Measurements from ENCODE around the gene EPHA3. TPM values are rescaled to one million over a fixed set of nuclear protein-coding genes. Genes with fewer than 3 reads are reported as not detected.

The EPHA3 gene
- total and polyA plus RNA-seq, 9 of the 15 experiments (the other 6 are each of a cell fraction or from before 2014, with no cell fraction given), result not detected

GRCh38 chr3:89405176-89405575 is 297.8 kb downstream of the EPHA3 start:
- intact Hi-C loops (cut with micrococcal nuclease), result no loop called here
- H2AFZ ChIP-seq (ENCODE audit: low read depth, low read length), result no peak overlapping the region

GRCh38 chr3:89405593-89405992 is 298.2 kb downstream of the EPHA3 start:
- Histone ChIP-seq H2AFZ (ENCODE audit: low read depth, low read length) (no peak overlapping the region), H3K4me1 (replicated peaks in 1 of 2; ENCODE audit: control insufficient read depth in 2 of 2, insufficient read depth in 2 of 2, low read length in 2 of 2) (no peaks in the 10 kb centered on the region), H3K36me3 (ENCODE audit: control insufficient read depth, insufficient read depth, low read length) (no peaks in the 10 kb centered on the region), H3K4me2 (ENCODE audit: insufficient read depth, low read length) (no peak overlapping the region), H3K4me3 (no peak overlapping the region), H3K9me3 (replicated peaks; ENCODE audit: control insufficient read depth, insufficient read depth, low read depth, low read length) (no peaks in the 10 kb centered on the region), H3K9me1 (ENCODE audit: control insufficient read depth, insufficient read depth, low read length) (no peaks in the 10 kb centered on the region), H3K9ac (ENCODE audit: insufficient read depth in 1 of 2, low read depth in 2 of 2, low read length in 2 of 2) (no peak overlapping the region), H4K20me1 (replicated peaks; ENCODE audit: control insufficient read depth, insufficient read depth, low read length) (no peaks in the 10 kb centered on the region), H3K27ac (ENCODE audit: extremely low read depth, low read depth, low read length) (no peak overlapping the region), H3K79me2 (ENCODE audit: control insufficient read depth, insufficient read depth, low read length) (no peaks in the 10 kb centered on the region), H3K27me3 (ENCODE audit: control insufficient read depth in 2 of 2, insufficient read depth in 2 of 2, low read length in 2 of 2) (no peaks in the 10 kb centered on the region)
- ATAC-seq, result no peak
- in situ Hi-C loops (cut with MboI) (no loop called here), intact Hi-C loops (cut with micrococcal nuclease) (no loop called here)
- WGBS (ENCODE audit: insufficient coverage, low coverage, missing lambda C conversion rate), result 6% methylated on average over 2 of the region's 2 CpGs
- ChIA-PET CTCF (ENCODE audit: low intra/inter-chr PET ratio) (no interaction called here), POLR2A (no interaction called here)
- no TSS peak for BruUV-seq (replicated peaks)
- FAIRE-seq, result no peak
- DNase-seq (ENCODE audit: extremely low read depth in 1 of 4, low spot score in 3 of 4), result no peak
- TF ChIP-seq FOXM1 (IDR thresholded peaks at IDR 0.05; ENCODE audit: low read depth) (no peak), FOXM1 (CRISPR knock-in tag; IDR thresholded peaks at IDR 0.05; ENCODE audit: low read depth) (no peak), RREB1 (CRISPR knock-in tag; IDR thresholded peaks at IDR 0.05) (no peak), BHLHE40 (IDR thresholded peaks at IDR 0.05; ENCODE audit: low read length) (no peak), POLR2AphosphoS5 (IDR thresholded peaks at IDR 0.05; ENCODE audit: control insufficient read depth, insufficient read depth, low read depth, low read length) (no peak)

More at GRCh38 chr3:89405176-89405575, 297.8 kb downstream of the EPHA3 start:
- in situ Hi-C loops (cut with MboI), result no loop called here
- Histone ChIP-seq H4K20me1 (replicated peaks; ENCODE audit: control insufficient read depth, insufficient read depth, low read length) (no peaks in the 10 kb centered on the region), H3K9ac (ENCODE audit: insufficient read depth in 1 of 2, low read depth in 2 of 2, low read length in 2 of 2) (no peak overlapping the region), H3K27ac (ENCODE audit: extremely low read depth, low read depth, low read length) (no peak overlapping the region), H3K36me3 (ENCODE audit: control insufficient read depth, insufficient read depth, low read length) (no peaks in the 10 kb centered on the region), H3K9me3 (replicated peaks; ENCODE audit: control insufficient read depth, insufficient read depth, low read depth, low read length) (no peaks in the 10 kb centered on the region), H3K4me2 (ENCODE audit: insufficient read depth, low read length) (no peak overlapping the region), H3K4me3 (no peak overlapping the region), H3K79me2 (ENCODE audit: control insufficient read depth, insufficient read depth, low read length) (no peaks in the 10 kb centered on the region), H3K4me1 (replicated peaks in 1 of 2; ENCODE audit: control insufficient read depth in 2 of 2, insufficient read depth in 2 of 2, low read length in 2 of 2) (no peaks in the 10 kb centered on the region), H3K27me3 (ENCODE audit: control insufficient read depth in 2 of 2, insufficient read depth in 2 of 2, low read length in 2 of 2) (no peaks in the 10 kb centered on the region), H3K9me1 (ENCODE audit: control insufficient read depth, insufficient read depth, low read length) (no peaks in the 10 kb centered on the region)
- DNase-seq (ENCODE audit: extremely low read depth in 1 of 4, low spot score in 3 of 4) (no peak), ATAC-seq (no peak), FAIRE-seq (no peak)
- POLR2A ChIA-PET, result no interaction called here
- no TSS peak for BruUV-seq (replicated peaks)
- TF ChIP-seq GMEB1 (CRISPR knock-in tag; IDR thresholded peaks at IDR 0.05) (no peak), FOSL1 (tag; conservative IDR thresholded peaks at IDR 0.05) (no peak), PML (IDR thresholded peaks at IDR 0.05; ENCODE audit: low read length) (no peak)
- 0% methylated on average over 1 of the region's 1 CpG for WGBS (ENCODE audit: insufficient coverage, low coverage, missing lambda C conversion rate)
- CTCF ChIA-PET (ENCODE audit: low intra/inter-chr PET ratio), result no interaction called here

All from K562 (cell line).